Astrocyte of the hippocampus (primary cell): Measurements from ENCODE around the gene PDZRN4.

ENCODE experiments used
- DNase-seq: peaks from one replicate; pipeline ENCODE4 v3.0.0; 2011; ENCODE audit warnings: low read depth, low spot score

The PDZRN4 gene

GRCh38 chr12:41459111-41459905, 271.2 kb downstream of the PDZRN4 start:
- DNase-seq = no peak

- DNase-seq = no peak
Measured at GRCh38 chr12:41459906-41460214, 271.7 kb downstream of the PDZRN4 start.

GRCh38 chr12:41460906-41461305, 272.8 kb downstream of the PDZRN4 start:
- no peak for DNase-seq

GRCh38 chr12:41462312-41462711, 274.2 kb downstream of the PDZRN4 start:
- DNase-seq = no peak

GRCh38 chr12:41465526-41465925, 277.4 kb downstream of the PDZRN4 start:
- no peak for DNase-seq

DNA sequence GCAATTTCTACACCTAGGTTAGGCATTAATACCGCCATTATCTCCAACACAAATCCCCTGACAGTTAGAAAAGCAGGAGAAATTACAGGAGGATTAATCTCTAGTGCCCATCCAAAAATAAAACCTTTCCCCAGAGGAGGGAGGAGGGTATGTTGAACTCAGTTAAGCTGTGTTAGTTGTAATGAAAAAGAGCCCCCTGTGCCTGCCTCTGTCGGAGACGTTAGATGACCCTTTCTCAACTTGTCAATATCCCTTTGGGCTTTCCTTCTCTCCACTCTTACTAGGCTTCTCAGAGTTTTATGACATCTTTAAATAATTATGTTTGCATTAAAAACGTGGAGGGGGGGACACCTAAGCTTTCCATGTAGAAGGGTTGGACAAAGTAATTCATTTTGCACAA, 278.2 kb downstream of the PDZRN4 start:
- DNase-seq = no peak

GRCh38 chr12:41466802-41467201, 278.7 kb downstream of the PDZRN4 start:
- DNase-seq = no peak

GRCh38 chr12:41467591-41468325, 279.6 kb downstream of the PDZRN4 start:
- no peak for DNase-seq

GRCh38 chr12:41468341-41468740, 280.2 kb downstream of the PDZRN4 start:
- no peak for DNase-seq

GRCh38 chr12:41468756-41469155, 280.6 kb downstream of the PDZRN4 start:
- DNase-seq = no peak

DNA sequence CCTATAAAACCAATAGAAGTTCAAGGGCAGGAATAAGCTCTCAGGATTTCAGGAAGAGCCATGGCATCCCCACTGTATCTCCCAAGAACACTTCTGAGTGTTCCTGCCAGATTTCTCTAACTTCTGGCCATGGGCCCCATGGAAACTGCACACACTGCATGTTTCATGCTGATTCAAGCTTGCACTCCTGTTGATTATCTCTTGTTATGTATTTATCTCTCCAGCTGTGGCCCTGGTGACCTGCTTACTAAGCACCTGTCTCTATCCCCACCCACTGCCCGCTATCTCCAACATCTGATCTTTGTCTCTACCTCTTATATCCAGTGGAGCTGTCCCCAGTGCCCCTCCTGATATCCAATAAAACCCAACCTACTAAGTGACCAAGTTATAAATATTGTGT, 285.3 kb downstream of the PDZRN4 start:
- DNase-seq = no peak

DNA sequence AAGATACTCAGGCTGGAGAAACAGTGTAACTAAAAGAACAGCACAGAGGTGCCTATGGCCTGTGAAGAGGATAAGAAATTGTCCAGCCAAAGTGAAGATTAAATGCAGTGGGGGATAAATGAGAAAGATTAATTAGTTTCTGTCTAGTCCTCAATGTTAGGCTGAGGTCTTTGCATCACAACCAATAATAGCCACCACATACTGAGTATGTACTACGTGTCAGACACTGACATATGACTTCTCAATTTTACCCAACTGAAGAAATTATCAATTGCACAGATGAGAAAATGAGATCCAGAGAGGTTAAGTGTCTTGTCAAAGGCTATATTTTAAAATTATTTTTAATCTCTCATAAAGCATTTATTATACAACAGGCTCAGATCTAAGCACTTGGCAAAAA, 285.9 kb downstream of the PDZRN4 start:
- no peak for DNase-seq

DNA sequence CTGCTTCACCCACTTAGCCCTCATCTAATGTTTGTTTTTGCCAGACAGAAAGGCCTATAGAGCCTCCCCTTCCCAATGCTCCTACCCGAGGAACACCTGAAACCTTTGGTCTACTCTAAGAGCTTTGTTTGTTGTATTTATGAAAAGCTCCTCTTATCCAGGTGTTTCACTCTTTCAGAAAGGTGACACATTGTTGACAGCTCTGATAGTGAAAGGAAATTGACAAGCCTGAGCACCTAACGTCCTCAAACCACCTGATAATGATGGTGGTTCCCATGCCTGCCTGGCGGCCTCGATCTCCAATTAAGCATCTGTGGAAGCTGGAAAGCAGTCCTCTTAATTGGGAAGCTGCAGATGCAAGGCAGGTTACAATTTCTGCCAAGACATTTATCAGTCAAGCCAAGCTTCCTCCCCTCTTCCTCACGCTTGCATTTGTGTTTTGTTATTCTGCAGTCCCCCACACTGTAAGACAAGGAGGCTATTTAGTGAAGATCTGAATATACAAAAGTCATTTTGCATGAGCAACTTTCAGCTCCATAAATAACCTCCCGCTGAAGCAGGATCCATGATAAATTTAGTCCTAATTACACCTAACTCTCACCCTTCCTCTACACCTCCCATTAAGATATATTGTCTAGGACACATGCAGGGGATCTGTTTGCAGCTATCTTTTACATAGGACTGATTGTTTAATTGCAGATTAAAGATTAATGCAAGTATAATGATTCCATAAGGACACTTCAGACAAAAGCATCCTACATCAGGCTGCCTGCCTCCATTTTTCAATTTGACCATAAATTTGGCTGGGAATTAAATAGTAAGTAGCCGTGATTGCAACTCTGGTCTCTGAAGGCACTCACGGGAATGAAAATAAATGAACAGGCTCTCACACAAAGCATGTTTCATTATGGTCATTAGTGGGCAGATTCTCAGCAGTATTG, 288.6 kb downstream of the PDZRN4 start:
- DNase-seq = no peak

DNA sequence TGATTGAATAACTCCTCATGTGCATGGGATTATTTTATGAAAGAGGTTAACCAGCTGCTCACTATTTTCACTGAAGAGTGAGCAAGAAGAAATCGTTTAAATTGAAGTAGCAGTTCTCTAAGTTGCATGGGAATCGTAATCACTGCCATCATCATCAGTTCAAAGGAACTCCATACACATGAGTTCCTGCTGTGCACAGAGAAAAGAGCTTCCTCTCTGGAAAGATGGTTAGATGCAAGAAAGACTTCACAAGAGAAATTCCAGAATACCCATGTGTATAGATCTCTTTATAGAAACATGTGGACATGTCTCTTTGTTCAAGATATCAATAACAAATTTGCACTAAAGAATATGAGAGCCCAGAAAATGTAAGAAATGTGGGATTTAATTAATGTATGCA, 291.3 kb downstream of the PDZRN4 start:
- DNase-seq = no peak

- no peak for DNase-seq
Measured at GRCh38 chr12:41485203-41485602, 297.1 kb downstream of the PDZRN4 start.

GRCh38 chr12:41486718-41487117, 298.6 kb downstream of the PDZRN4 start:
- DNase-seq = peak; percentile 85

DNA sequence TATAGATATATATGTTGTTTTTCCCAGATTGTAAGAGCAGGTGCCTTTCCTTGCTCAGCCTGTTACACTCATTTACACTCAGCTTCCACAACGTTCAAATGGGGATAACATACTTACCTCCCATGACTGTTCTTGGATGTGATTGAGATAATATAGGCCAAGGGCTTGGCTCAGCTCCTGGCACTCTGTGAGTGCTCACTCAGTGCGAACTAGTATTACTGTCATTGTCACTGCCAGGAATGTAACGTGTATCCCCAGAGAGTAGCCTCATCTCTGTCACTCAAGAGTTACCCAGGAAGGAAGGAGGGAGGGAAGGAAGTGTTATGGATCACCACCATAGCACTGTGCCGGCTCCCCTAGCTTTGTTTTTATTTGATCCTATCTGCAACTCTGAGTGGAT, 307.9 kb downstream of the PDZRN4 start:
- DNase-seq = no peak

- no peak for DNase-seq
Measured at GRCh38 chr12:41497409-41497808, 309.3 kb downstream of the PDZRN4 start.

DNA sequence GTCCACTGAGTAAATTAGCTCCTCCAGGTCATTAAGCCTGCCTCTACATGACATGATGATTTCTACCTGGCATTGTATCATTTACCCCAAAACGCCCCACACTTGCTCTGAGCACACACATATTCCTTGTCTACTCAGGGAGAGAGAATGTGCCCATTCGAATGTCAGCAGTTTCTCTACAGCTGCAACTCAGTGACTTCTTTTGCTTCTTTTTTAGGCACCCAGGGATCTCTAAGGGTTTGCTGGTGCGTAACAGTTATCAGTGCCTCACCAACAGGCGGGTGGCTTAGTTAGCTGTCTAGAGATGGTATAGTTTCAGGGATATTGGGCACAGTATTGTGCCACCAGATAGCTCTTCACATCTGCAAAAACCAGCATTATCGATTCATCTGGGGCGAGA, 316.9 kb downstream of the PDZRN4 start:
- no peak for DNase-seq

- DNase-seq = no peak
Measured at GRCh38 chr12:41507286-41507685, 319.2 kb downstream of the PDZRN4 start.

- DNase-seq = peak; percentile 10
Measured at GRCh38 chr12:41509271-41510055, 321.3 kb downstream of the PDZRN4 start.
